GM19035 (cell line): ENCODE measurements around the gene MACROD1.

ENCODE experiments used
- ATAC-seq: cut with Tn5 transposase; IDR thresholded peaks from one replicate; pipeline ENCODE4 v1.9.1; 2021; ENCODE audit not compliant: unreplicated experiment

Gene MACROD1

DNA sequence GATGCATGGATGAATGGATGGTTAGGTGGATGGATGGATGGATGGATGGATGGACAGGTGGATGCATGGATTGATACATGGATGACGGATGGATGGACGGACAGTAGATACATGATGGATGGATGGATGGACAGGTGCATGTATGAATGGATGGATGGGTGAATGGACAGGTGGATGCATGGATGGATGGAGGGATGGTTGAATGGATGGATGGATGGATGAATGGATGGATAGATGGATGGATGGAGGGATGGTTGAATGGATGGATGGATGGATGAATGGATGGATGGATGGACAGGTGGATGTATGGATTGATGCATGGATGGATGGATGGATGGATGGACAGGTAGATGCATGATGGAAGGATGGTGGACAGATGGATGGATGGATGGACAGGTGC lies 51.7 kb downstream of the MACROD1 start:
- ATAC-seq = no peak

DNA sequence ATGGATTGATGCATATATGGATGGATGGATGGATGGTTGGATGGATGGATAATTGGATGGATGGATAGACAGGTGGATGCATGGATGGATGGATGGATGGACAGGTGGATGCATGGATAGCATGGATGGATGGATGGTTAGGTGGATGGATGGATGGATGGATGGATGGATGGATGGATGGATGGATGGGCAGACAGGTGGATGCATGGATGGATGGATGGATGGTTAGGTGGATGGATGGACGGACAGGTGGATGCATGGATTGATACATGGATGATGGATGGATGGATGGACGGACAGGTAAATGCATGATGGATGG lies 52.5 kb downstream of the MACROD1 start:
- ATAC-seq = no peak

DNA sequence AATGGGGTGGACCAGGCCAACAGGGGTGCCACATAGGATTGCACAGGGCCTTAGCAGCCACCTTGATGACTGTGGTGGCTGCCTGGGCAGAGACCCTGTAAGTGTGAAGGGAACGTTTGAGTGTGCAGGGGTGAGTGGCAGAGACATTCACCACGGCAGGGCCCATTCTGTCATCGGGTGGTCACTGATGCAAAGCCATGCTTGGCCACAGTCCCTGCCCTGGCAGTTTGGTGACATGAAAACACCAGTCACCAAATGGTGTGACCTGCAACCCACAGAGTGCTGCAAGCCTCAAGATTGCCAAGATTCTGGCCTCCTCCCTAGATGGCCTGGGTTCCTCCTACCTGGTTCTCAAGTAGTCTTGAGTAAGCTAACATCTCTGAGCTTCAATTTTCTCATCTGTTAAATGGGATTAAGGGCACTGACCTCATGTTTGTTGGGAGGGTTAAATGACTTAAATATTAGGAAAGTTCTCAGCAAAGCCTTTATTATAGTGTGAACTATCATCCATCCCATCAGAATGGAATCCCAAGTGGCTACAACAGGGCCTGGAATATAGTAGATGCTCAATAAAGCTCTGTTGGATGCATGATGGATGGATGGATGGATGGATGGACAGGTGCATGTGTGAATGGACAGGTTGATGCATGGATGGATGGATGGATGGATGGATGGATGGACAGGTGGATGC lies 53.0 kb downstream of the MACROD1 start:
- no peak for ATAC-seq

DNA sequence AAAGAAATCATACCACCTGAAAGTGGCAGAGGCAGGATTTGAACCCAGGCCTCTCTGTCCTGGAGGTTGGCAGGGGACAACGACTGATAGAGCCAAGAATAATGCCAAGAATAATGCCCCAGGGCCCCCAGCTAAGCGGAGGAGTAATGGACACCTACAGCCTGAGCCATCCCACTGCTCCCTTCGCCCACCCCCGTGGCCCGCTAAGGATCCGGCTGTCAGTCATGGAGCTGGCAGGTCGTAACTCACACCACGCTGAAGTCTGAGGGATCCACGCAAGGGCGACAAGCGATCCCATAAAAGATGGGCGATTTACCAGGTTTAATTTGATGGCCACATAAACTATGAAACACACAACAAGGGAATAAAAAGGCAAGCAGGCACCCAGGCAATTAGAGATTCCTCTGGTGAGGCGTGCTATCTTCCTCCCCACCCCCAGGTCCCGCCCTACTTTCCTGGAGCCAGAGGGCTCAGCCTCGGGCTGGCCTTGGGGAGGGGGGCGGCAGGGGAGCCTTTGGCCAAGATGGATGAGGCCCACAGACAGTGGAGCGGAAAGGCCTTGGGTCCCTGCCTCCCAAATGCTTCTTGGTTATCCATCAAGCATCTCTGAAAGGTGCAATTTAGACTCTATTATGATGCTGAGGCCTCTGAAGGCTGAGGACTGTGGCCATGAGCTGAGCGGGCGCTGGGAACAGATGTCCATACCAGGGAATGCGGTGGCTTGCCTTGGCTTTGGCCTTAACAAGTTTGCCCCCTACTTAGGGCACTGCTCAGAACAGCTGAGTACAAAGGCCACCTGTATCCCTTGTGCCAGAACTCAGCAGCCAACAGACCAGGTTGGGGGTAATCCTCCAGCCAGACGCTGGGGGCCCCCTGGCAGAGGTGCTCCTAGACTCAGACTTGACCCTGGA lies 55.2 kb downstream of the MACROD1 start:
- ATAC-seq = no peak

- ATAC-seq = no peak
These were observed 56.6 kb downstream of the MACROD1 start for GRCh38 chr11:64109332-64109731.

GRCh38 chr11:64107303-64107702 lies 58.6 kb downstream of the MACROD1 start:
- no peak for ATAC-seq

GRCh38 chr11:64104632-64105031 lies 61.3 kb downstream of the MACROD1 start:
- ATAC-seq = no peak

DNA sequence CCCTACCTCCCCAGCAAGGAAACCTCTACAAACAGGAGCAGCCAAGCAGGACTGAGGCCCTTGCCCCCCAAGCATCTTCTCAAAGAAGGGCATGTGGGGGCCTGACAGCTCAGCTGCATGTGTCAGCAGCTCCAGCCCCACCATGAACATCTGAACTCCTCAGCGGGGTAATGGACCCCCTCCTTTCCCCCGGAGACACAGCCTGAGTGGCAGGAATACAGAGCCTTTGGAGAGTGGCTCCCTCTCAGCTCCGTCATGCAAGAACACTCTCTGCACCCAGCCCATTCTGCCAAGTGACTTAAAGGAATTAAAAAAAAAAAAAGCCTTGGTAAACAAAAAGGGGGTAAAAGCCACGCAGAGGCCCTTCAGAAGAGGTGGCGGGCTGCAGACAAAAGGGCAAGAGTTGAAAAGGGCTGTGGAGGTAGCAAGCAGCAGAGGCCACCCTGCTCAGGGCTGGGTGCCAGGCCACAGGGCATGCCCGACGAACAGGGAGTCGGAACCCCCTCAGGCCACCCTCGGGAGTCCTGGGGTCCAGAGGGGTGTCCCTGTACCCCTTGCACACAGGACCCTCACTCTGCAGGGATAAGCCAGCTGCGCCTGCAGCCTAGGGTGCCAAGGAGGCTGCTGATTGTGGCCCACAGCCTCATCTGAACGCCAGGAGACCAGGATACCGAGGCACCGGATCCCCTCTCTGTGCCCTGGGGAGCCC lies 62.5 kb downstream of the MACROD1 start:
- ATAC-seq = no peak

DNA sequence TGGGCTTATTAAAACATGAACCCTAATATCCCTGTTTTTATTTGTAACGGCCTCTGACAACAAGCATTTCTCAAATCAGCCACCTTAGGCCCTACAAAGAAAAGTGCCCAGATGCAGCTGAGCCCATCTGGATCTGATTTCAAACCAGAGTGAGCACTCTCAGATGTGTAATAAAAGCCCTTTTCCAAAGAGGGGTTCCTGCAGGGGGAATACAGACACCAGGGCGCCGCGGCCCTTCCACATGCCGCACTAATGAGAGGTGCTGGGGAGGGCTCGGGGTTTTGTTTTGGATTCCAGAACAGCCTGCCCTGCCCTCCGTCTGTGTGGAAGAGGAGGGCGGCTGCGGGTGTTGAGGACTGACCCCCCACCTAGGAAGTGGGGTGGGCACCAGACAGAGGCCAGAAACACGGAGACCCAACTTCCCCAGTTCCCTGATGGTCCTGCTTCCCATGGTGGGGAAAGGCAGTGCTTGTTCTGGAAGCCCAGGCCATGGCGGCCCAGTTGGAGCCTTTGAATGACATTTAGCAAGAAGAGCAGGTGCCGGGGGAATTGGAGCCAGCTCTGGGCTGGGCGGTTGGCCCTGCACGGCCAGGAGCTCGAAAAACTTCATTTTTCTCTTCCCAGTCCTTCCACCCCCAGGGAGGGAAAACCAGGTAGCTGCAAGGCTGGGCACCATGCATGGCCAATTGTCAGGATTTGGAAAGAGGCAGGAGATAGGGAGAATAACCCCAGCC lies 63.7 kb downstream of the MACROD1 start:
- ATAC-seq = no peak

GRCh38 chr11:64101461-64101860 lies 64.5 kb downstream of the MACROD1 start:
- ATAC-seq = no peak

GRCh38 chr11:64100782-64101353 lies 65.0 kb downstream of the MACROD1 start:
- ATAC-seq = no peak

DNA sequence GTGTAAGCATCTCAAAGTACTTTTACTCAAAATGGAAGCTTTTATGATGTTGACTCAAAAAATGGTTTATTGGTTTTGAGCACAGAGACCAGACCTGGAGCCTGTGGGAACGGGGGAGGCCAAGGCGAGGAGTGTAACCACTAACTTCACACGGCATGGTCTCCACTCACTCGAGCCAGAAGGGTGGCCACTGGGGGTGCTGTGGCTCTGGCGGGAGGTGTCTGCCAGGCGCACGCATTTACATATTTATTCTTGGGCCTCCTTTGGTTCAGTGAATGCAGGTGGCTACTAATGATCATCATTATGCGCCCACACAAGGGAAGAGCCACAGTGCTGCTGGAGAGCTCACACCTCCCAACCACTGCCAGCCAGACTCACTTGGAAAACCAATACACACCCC lies 65.6 kb downstream of the MACROD1 start:
- no peak for ATAC-seq

DNA sequence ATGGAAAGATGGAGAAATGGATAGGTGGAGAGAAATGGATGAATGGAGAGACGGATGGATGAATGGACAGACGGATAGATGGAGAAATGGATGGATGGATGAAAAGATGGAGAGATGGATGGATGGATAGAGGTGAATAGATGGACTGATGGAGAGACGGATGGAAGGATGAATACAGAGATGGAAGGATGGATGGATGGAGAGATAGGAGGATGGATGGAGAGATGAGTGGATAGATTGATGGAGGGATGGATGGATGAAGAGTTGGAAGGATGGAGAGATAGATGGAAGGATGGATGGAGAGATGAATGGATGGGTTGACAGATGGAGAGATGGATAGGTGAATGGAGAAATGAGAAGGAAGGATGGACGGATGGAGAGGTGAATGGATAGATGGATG lies 66.5 kb downstream of the MACROD1 start:
- no peak for ATAC-seq

GRCh38 chr11:64098318-64098831 lies 67.5 kb downstream of the MACROD1 start:
- ATAC-seq = no peak

GRCh38 chr11:64097468-64098317 lies 68.2 kb downstream of the MACROD1 start:
- no peak for ATAC-seq

DNA sequence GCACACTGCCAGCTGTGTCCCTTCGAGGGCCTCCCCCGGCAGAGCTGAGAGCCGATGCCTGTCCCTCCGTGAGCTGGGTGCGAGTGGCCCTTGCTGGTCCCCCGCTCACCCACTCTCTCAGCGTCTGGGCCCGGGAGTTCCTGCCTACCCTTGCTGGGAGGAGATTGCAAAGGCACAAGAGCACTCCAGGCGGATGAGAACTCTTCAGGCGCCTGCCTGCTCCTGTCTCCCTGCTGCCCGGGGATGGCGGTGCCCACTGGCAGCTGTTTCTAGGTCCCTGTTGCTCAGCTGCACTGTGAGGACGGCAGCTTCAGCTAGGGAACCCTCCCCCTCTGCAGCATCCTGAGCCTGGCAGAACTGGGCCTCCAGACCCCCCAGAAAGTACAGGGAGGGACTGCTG lies 69.1 kb downstream of the MACROD1 start:
- no peak for ATAC-seq

- no peak for ATAC-seq
These were observed 70.0 kb downstream of the MACROD1 start for GRCh38 chr11:64095949-64096348.

DNA sequence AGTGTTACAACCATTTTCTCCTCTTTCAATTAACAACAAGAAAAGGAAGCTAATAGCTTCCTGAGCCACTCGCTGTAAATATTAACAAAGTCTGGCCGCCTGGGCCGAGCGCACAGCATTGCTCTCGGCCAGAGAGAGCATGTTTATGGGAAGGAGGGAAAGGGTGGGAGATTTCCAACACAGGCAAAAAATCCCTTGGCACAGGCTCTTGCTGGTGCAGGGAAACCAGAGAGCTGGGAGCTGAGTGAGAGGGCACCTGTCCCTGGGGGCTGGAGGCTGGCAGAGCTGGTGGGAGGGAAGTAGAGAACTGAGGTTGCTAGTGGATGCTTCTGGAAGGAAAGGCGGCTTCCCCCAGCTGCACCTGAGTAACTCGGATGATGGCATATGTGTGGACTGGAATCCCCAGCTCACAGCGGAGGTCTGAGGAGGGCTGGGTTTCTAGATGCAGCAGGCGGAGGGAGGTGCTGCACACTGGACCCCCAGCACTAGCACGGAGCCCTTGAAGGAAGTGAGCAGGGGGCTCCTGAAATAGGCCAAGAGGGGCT lies 70.6 kb downstream of the MACROD1 start:
- no peak for ATAC-seq

GRCh38 chr11:64094463-64095260 lies 71.3 kb downstream of the MACROD1 start:
- no peak for ATAC-seq
